Activated CD4-positive, alpha-beta T cell treated with anti-CD3 and anti-CD28 coated beads for 24 hours (primary cell): ENCODE data around the gene CEP104.

Source experiments
- DNase-seq, 2 donors: peaks; one replicate each; pipeline ENCODE4 v3.0.0-alpha.2; 2020; ENCODE audit warnings: low read depth in 2 of 2

Gene CEP104

DNA sequence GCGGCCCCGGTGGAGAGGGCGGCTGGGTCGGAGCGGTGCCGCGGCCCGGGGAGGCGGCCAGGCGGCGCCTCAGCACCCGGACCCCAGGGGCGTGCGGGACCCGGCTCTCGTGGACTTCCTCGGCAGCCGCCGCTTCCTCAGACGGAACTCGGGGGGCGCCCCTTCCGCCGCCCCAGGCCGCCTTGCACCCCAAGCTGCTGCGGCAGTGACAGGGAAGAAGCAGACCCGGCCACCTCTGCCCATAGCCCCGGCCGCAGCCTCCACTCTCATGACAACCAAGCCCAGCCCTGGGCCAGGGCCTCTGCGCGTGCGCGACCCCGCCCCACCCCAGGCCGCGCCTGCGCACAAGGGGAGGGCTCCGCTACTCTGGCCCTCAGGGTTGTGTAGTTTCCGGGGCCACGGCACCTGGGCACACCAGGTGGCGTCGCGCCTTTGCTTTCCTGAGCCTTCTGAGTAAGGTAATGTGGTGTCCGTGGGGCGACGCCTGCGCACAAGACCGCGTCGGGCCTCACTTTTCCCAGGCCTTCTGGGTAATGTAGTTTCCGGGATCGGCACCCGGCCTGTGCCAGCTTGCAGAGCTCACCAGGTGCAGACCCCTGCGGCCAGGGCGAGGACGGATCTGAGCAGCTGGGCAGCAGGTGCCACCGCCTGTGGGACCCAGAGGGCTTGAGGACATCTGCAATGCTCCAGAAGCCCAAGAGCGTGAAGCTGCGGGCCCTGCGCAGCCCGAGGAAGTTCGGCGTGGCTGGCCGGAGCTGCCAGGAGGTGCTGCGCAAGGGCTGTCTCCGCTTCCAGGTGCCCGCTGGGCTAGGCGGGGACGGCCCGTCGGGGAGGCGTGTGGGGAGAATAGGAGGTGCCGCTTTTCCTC lies at the start of gene CEP104, which contains the start of gene DFFB:
Gene CEP104, minus strand, starts transcription at position 289 of the 868 bp plus-strand sequence. CDS start 4,804 bp downstream, outside the sequence.
Gene DFFB, plus strand, starts transcription at position 554 of the 868 bp plus-strand sequence. Its CDS starts 128 bp downstream, at position 682.
- DNase-seq = peak; percentile 88 to 89

DNA sequence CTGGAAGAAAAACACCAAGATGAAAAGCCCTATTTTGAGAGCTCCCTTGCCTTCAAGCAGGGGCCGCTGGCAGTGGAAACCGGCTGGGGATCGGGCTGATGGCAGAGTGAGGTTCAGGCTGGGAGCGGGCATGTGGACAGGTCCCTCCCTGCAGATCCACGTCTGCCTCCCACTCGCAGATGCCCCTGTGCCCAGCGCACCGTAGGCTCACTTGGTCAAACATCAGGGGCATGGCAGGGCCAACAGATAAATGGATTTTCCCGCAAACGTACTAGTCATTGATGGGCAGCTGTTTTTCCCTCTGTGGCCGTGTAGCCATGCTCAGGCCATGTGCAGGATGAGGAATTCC lies 49.6 kb upstream of the CEP104 start:
- DNase-seq = no peak

DNA sequence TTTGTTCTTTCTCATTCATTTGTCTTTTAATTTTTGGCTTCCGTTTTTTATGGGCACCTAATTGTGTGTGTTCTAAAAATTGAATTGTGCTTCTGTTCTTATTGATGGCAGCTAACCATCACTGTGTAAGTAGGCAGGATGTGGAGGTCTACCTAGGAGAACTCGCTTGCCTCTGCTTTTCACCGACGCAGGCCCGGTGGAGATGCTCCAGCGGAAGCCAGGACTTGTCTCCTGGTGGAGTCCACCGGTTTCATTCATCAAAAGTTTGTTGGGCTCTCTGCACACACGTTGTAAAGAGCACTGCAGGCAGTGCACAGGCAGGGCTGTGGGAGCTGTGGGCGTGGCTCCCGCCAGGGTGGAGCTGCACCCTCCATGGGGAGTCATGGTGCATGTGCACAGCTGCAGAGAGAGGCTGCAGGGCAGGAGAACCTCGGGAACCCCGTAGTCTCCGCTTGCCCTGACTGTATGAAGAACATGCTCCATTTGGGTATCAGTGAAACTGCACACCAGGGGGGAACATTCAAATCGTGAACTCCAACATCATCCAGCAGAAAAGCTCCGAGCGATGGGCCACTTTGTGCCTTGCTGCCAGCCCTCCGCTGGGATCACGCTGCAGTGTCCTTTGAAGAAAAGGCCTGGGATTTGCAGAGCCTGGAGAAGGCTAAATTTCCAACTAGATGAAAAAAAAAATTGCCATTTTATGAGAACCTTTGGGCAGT lies 49.1 kb upstream of the CEP104 start:
- DNase-seq = no peak

DNA sequence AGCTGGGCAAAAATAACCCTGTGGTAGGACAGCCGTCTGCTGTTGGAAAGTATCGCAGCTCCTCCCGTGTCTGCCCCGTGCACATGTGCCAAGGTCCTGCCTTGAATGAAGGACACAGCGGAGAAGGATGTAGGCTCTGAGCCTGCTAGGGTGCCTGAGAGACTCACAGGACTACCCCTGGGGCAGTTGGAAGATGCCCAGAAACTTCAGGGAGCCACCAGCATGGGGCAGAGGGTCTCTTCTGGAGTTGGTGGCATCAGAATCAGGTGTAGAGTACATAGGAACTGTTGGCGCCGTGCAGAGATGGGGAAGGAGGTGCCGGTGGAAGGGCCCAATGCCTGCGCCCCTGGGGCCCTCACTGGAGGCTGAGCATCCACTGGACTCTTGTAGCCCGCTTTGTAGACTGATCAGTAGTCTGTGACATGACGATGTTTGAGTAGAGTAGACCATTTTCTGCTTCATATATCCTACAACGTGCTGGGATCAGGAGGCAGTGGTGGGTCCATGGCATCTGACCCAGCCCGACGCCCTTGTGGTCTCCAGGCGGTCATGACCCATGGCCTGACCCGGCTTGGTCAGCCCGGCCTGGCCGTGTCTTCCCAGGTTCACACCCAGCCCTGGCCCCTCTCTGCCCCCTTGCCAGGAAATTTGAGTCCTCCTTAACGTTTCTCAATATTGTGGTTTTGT lies 48.4 kb upstream of the CEP104 start:
- no peak for DNase-seq

DNA sequence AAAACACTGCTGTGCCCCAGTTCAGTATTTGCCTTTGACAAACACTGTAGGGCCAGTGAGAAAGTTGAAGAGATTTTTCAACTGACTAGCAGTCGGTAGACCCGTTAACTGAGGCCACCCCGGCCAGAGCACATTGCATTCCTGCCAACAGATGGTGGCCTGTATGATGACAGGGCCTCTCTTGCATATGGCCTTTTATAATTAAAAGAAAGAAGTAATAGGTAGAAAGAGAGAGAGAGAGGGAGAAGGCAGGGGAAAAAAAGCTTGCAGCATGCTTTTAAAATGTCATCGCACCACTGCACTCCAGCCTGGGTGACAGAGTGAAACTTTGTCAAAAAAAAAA lies 47.8 kb upstream of the CEP104 start:
- DNase-seq = no peak

DNA sequence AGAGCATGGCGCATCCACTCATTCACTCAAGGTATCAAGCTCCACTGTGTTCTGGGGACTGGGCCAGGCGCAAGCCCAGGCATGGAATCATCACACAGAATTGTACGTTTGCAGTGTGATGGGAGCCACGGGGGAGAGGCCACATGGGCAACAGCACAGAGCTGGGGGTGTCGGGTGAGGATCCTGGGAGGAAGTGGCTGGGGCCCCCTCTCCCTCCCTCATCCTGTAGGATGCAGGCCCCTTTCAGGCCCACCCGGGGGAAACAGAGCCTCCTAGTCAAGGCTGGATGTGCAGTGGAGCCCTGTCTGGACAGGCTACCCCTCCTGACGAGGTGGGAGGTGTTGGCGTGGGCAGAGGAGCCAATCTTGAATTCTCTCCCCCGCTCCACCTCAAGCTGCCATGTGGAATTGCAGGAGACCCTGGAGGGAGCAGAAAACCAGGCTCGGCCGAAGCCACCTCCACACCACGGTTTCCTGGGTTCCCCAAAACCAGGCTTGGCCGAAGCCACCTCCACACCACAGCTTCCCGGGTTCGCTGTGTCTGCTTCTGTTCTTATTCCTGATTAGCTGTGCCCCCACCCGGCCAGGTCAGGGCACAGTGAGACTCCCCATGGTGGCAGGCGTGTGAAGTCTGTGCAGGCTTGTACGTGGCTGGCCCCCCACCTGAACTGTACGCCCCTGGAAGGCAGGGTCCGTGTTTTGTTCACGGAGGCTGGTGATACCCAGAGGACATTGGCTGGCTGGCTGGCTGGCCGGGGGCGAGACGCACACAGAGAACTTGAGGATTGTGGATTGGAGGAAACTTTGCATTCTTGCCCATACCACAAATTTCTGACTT lies 47.2 kb upstream of the CEP104 start:
- no peak for DNase-seq

DNA sequence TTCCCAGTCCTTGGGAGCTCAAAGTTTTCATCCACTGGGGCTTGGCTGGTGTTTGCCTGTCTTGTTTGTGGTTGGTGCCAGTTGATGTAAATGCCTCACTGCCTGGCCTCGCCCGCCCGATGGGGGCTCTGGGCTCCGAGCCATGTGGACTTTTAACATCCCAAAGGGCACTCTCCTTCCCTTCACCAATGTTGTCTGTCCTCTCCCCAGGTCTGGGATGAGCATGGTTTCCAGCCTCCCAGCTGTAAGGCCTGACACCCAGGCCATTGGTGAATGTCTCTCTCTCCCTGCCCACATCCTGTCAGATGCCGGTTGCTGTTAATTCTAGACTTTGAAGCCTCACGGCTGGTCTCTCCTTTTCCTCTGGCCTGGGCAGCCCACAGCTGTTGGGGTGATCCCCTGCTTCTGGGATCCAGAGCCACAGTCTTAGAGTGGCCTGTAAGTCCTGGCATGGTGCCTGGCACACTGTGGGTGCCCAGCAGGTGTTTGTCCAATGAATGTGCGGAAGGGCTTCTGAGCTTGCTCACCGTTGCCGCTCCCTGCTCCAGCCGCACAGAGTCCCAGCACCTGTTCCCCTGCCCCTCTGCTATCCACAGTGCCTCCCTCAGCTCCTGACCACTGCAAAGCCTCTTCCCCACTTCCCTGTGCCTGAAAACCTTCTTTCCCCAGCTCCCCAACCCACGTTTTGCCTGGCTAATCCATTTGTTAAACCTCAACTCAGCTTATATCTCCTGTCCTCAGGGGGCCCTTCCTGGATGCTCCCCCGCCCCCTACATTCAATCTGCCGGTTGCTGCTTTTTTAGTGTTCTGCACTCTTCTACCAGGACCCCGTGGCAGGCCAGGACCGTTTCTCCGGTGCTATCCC lies 46.4 kb upstream of the CEP104 start:
- no peak for DNase-seq

DNA sequence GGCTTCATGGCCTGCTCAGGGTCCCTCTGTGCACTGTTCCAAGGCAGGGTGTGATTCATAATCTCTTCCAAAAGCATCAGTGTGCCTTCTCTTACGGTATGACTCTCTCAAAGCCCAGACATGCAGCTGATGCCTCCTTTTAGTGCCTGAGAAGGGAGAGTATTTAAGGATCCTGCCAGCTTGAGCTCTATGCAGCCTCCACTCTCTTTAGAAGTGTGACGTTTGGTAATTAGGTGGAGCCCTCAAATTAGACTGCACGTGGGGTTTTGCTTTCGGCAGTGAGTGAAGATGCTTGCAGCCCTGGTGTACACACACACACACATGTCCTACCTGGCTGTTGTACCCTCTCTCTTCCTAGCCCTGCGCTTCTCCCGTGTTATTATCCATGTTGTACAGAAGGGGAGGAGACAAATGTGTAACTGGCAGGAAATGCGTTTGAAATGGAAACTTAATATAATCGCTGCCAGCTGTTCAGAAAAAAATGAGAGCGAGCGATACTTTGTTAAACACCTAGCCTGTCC lies 45.6 kb upstream of the CEP104 start:
- no peak for DNase-seq

DNA sequence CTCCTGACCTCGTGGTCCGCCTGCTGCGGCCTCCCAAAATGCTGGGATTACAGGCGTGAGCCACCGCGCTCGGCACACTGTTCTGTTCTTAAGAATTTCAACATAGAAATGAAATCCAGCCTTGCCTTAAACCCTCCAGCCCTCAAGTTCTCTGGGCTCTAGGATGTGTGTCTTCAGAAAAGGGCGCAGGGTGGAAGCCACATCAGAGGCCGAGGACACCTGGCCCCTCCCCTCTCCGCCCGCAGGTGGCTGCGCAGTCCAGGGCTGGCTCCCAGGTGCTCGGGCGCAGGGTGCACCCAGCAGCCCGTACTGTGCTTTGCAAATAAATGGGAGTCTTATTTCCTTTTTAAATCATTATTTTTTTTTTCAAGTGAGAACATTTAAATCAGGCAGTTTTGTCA lies 45.1 kb upstream of the CEP104 start:
- DNase-seq = no peak

DNA sequence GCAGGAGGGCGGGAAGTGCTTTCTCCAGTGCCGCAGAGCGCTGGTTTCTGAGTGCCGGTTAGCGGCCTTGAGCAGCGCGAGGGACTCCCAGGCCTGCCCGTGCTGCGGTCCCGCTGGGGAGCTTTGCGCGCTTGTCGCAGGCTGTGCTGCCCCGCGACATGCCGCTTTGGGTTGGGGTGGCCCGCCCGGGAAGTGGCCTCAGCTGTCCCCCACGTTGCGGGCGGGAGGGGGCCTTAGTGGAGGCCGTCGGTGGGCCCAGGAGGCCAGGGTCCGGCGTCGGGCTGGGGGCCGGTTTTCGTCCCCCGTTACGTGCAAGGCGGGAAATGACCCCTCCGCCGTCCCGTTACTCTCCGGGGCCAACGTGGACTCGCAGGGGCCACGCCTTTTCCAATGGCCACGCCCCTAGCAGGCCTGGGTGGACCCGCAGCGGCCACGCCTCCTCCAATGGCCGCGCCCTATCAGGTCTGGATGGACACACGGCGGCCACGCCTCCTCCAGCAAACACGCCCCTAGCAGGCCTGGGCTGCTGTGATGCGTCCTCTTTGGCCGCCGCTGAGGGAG lies 44.0 kb upstream of the CEP104 start:
- peak; percentile 74 to 87 for DNase-seq

DNA sequence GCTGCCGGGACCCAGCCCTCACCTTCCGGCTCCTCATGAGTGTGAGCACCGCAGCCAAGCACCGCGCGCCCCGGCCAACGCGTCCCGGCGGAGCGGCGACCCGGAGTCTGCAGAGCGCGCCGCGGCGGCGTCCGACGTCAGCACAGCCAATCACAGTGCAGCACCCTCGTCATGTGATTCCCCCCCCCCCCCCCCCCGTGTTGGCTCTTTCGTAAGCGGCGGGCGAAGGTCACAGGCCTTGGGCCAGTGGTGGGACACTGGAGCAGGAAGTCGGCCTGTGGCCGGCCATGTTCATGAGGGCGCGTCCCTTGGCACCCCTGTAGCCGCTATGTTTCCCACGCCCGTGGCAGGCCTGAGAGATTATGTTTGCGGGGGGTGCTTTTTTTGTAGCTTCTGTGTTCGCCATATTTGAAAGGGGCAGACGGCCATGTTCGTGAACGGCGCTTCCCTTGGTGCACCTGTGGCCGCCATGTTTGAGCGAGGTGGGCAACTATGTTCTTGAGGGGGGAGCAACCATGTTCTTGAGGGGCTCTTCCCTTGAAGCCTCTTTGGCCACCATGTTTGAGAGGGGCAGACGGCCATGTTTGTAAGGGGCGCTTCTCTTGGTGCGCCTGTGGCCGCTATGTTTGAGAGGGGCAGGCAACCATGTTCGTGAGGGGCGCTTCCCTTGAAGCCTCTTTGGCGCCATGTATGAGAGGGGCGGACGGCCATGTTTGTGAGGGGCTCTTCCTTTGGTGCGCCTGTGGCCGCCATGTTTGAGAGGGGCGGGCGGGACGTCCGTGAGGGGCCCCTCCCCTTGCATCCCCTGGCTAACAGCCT lies 43.3 kb upstream of the CEP104 start, which contains the start of gene C1orf174:
Gene C1orf174, minus strand, starts transcription at position 123 of the 819 bp plus-strand sequence. Its CDS starts 86 bp downstream, at position 37.
- DNase-seq = peak; percentile 80 to 88

DNA sequence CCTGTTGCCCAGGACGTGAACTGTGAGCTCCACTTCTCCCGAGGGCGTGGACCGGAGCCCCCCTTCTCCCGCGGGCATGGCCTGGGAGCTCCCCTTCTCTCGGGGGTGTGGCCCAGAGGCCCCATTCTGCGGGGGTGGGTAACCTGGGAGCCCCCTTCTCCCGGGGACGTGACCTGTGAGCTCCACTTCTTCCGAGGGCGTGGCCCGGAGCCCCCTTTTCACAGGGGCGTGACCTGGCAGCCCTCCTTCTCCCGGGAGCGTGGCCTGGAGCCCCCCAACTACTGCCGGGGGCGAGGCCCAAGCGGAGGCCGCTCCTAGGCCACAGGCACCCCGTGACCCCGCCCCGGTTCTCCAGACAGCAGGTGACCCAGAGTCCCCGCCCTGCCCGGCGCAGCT lies 42.7 kb upstream of the CEP104 start:
- no peak for DNase-seq

DNA sequence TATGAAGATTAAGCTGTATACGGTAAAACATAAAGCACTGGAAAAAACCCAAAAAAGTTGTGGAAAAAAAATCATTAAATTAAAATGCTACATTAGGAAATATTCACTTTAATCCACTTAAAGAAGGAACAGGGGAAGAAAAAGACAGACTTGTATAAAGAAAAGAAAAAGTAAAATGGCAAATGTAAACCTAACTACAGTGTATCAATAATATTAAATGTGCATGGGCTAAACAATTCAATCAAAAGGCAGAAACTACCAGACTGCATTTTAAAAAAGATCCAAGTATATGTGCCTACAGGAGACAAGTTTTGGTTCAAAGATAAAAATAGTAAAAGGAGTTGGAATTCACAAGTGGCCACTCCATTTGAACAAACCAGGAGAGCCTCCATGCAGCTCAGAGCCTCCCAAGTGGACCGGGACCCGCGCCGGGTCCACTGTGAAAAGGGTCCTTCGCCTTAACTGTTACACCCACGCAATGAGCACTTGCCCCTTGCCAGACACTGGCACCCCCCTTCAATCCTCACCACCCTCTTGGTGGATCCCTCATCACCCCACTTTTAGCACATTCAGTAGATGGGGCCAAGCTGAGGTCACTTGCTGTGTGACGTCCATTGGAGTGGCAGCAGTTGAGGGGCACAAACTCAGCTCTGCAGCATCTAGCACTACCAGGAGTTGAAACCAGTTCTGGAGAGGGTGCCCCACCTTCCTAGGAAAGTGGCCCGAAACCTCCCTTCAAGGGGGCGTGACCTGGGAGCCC lies 42.2 kb upstream of the CEP104 start:
- no peak for DNase-seq

DNA sequence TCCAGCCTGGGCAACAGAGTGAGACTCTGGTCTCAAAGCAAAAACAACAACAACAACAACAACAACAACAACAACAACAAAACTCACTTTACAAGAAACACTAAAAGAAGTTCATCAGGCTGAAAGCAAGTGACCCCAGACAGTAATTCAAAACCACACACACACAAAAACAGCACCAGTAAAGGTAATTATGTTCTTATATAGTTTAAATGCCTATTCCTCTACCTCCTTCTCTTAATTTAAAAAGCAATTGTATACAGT lies 41.4 kb upstream of the CEP104 start:
- no peak for DNase-seq

DNA sequence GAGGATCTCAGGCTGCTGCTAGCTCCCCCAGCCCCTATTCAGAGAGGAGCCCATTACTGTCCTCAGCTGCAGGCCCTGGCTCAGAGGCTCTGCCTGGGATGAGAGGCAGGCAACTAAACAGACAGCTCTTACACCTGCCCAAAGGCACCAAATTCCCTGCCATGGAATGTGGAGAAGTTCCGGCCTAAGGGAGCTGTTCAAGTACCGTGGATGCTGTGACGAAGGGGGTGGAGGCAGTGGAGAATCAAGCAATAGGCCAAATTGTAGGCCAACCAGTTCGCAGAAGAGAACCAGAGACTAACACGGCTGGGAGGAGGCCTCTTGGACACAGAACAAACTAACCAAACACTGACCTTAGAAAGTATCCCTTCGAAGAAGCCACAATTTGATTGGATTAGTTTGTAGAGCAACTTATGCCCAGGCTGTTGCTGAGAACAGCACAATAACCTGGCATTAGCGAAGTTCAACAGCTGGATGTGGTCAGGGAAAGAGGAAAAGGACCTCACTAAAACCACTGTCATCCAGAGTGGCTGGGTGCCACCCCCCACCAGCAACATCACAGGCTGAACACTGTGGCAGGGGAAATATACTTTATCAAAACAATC lies 39.5 kb upstream of the CEP104 start:
- DNase-seq = no peak

DNA sequence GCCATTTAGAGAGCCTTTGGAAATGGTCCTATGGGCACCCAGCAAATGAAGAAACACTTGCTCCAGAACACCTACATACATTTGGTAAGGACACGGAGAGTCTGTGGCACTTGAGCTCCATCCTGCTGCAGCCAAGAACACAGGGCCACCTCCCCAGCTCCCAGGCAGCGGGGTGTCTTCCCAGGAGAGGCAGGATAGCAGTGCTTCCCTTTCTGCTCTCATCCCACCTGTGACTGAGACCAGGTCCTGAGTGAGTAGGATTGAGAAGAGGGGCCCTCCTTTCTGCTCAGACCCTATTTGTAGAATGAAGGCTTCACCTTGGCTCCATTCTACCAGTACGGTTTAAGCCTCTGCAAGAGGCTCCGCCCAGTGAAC lies 38.9 kb upstream of the CEP104 start:
- no peak for DNase-seq

DNA sequence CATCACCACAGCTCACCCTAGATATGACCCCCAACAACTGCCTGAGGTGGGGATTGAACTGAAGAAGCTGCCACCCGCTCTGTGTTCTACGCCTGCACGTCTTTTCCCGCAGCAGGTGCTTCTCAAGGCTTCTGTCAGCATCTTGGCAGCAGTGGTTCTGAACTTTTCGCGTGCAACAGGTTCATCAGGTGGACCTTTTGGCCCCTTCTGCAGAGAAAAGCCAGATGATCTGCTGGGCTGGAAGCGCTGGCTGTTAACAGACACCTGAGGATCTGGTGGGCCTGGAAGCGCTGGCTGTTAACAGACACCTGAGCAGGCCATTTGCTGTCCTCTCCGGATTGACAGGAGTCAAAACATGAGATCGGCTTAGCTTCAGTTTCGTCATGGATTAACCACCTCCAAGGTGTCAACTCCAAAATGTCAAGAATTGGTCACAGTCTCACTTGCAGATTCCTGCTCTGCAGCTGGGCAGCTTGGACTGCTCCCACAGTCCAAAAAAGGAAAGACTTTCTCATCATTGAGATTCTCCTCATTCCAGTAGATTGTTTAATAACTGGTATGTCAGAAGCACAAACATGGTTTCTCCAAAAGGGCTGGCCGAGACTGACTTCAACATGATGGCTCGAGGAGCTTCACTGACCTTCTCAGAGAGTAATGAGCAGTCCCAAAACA lies 38.4 kb upstream of the CEP104 start:
- no peak for DNase-seq
